Measurements from ENCODE around the gene TRMT11. TPM values are rescaled to one million over a fixed set of nuclear protein-coding genes. Genes with fewer than 3 reads are reported as not detected.

TRMT11 gene
- total RNA-seq, 6 donors from 2014 or later, result 13.8 to 66.0 (median 25.5) TPM

GRCh38 chr6:125987026-125987617 is 782 bp downstream of the TRMT11 start:
- WGBS, 2 donors, result 22 to 26% methylated on average over 10 of the region's 10 CpGs
- DNase-seq (no peak), ATAC-seq (ENCODE audit: low FRiP score in 2 of 2) (peak; percentile 21 to 44)
- Histone ChIP-seq H3K4me1 (peaks cover 14 to 19% (median 17%) of the 10 kb centered on the region in 4 donors), H3K27me3 (no peaks in the 10 kb centered on the region), H3K27ac (peak overlapping the region; percentile 67 to 91 (median 82)), H3K9me3 (no peaks in the 10 kb centered on the region), H3K36me3 (no peaks in the 10 kb centered on the region), H3K4me3 (peak overlapping the region; percentile 31 to 89 (median 82))
- TF ChIP-seq CTCF (IDR thresholded peaks at IDR 0.05) (no peak), EP300 (IDR thresholded peaks at IDR 0.05) (no peak), POLR2AphosphoS5 (IDR thresholded peaks at IDR 0.05) (no peak), POLR2A (IDR thresholded peaks at IDR 0.05) (no peak)

- Histone ChIP-seq H3K36me3 (no peaks in the 10 kb centered on the region), H3K27ac (no peak overlapping the region), H3K4me1 (peaks cover 14 to 19% (median 17%) of the 10 kb centered on the region in 4 donors), H3K27me3 (no peaks in the 10 kb centered on the region), H3K9me3 (no peaks in the 10 kb centered on the region), H3K4me3 (no peak overlapping the region)
- ATAC-seq (ENCODE audit: low FRiP score in 2 of 2), result no peak
- TF ChIP-seq CTCF (IDR thresholded peaks at IDR 0.05) (no peak), EP300 (IDR thresholded peaks at IDR 0.05) (no peak), POLR2A (IDR thresholded peaks at IDR 0.05) (no peak), POLR2AphosphoS5 (IDR thresholded peaks at IDR 0.05) (no peak)
- no peak for DNase-seq
These were observed 1.9 kb downstream of the TRMT11 start for GRCh38 chr6:125988280-125988679.

GRCh38 chr6:125989631-125990030 is 3.3 kb downstream of the TRMT11 start:
- ATAC-seq (ENCODE audit: low FRiP score in 2 of 2), result no peak
- 79 to 86% methylated on average over 3 of the region's 3 CpGs for WGBS, 2 donors
- Histone ChIP-seq H3K36me3 (no peaks in the 10 kb centered on the region), H3K4me1 (peaks cover 14 to 18% (median 15%) of the 10 kb centered on the region in 4 donors), H3K9me3 (no peaks in the 10 kb centered on the region), H3K27me3 (no peaks in the 10 kb centered on the region), H3K27ac (no peak overlapping the region), H3K4me3 (no peak overlapping the region)
- no peak for DNase-seq
- TF ChIP-seq POLR2AphosphoS5 (IDR thresholded peaks at IDR 0.05) (no peak), EP300 (IDR thresholded peaks at IDR 0.05) (no peak), CTCF (IDR thresholded peaks at IDR 0.05) (no peak), POLR2A (IDR thresholded peaks at IDR 0.05) (no peak)

- TF ChIP-seq POLR2A (IDR thresholded peaks at IDR 0.05) (no peak), POLR2AphosphoS5 (IDR thresholded peaks at IDR 0.05) (no peak), CTCF (IDR thresholded peaks at IDR 0.05) (no peak), EP300 (IDR thresholded peaks at IDR 0.05) (no peak)
- H3K4me3 ChIP-seq, result no peak overlapping the region
- H3K27ac ChIP-seq, result no peak overlapping the region
- 81 to 85% methylated on average over 1 of the region's 1 CpG for WGBS, 2 donors
- no peak for DNase-seq
- no peaks in the 10 kb centered on the region for H3K27me3 ChIP-seq
- no peak for ATAC-seq (ENCODE audit: low FRiP score in 2 of 2)
- H3K4me1 ChIP-seq, result peaks cover 5 to 13% (median 10%) of the 10 kb centered on the region in 4 donors
- H3K9me3 ChIP-seq, result no peaks in the 10 kb centered on the region
- no peaks in the 10 kb centered on the region for H3K36me3 ChIP-seq
These were observed 5.3 kb downstream of the TRMT11 start for GRCh38 chr6:125991653-125992052.
